Ovary (tissue), 3 donors: ENCODE results near the gene CEP57.

Experiments
- CTCF ChIP-seq, 3 donors: fragments of 450-650 bp in 2 of 3; fragments of 200-600 bp in 1 of 3; IDR thresholded peaks; one replicate each; pipeline versions ENCODE4 v1.5.1 to v1.8.0; 2016 to 2022; ENCODE audit warnings: antibody characterized with exemption in 3 of 3, mild to moderate bottlenecking in 1 of 3
- EP300 ChIP-seq: sonication (generic); formaldehyde crosslinking; IDR thresholded peaks from one replicate; pipeline ENCODE4 v1.6.1; 2017; ENCODE audit warnings: antibody characterized with exemption
- POLR2A ChIP-seq: fragments of 450-650 bp; IDR thresholded peaks from one replicate; pipeline ENCODE4 v1.6.1; 2017; ENCODE audit warnings: antibody characterized with exemption, mild to moderate bottlenecking, moderate library complexity
- donor health status: DM: no; HTN: no; CAD: no.

DNA sequence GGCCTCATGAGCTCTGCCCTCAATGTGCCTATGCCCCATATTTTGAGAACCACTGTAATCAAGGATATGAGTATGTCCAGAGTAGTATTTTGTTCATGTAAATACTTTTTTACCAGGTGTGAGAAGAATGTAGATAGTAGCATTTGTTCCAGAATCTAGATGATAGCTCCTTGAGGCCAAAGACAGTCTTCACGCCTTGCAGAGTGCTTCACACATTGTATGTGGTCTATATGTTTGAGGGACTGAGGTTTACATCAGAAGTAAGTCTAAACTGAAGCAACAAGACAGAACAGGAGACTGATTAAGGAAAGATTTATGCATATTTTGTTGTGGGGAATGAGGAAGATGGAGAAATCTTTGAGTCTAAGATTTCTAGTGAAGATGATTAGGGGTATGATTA, 12.5 kb downstream of the CEP57 start:
- TF ChIP-seq CTCF (IDR thresholded peaks at IDR 0.05) (no peak), POLR2A (no peak), EP300 (no peak)
